HL-60 (cell line): Measurements from ENCODE around the gene DTX4.

Experiments
- CTCF ChIP-seq: IDR thresholded peaks from one replicate; pipeline ENCODE4 v1.5.1; 2011; ENCODE audit warnings: low read length, control low read depth, inconsistent platforms; ENCODE audit not compliant: insufficient read depth
- GABPA ChIP-seq: IDR thresholded peaks from 2 replicates; pipeline ENCODE4 v1.6.1; 2012; ENCODE audit warnings: low read depth
- POLR2AphosphoS5 ChIP-seq: IDR thresholded peaks from 2 replicates; pipeline ENCODE4 v1.6.1; 2012; ENCODE audit warnings: low read depth
- REST ChIP-seq: IDR thresholded peaks from 2 replicates; pipeline ENCODE4 v1.6.1; 2012; ENCODE audit warnings: low read depth; ENCODE audit not compliant: insufficient replicate concordance

GRCh38 chr11:59141673-59142460 is 30.1 kb upstream of the DTX4 start:
- TF ChIP-seq POLR2AphosphoS5 (no peak), CTCF (no peak), REST (no peak), GABPA (no peak)
